C1 segment of cervical spinal cord (tissue), 14 donors: Measurements from ENCODE around the gene CENPT.
A peak's percentile ranks its signal among the peaks of the same experiment; 100 is the strongest.
"Not testable (repeated sequence)": the region's sequence is repeated elsewhere in the genome, so short reads cannot be mapped to it uniquely, and the experiment has no call there.

Source experiments
- DNase-seq, 14 donors: peaks; one replicate each; lab custom pipeline; 2025; lab: John Stamatoyannopoulos, UW

CENPT gene

GRCh38 chr16:67848118-67848517 is 625 bp upstream of the CENPT start:
- DNase-seq, result no peak

GRCh38 chr16:67846320-67847063 is 1.0 kb downstream of the CENPT start, which contains the start of gene NUTF2:
TSS of gene NUTF2 (plus strand) at chr16:67846933. CDS start at chr16:67865131, 18,198 bp downstream.
- DNase-seq, result peak; percentile 85 to 96 (median 92)

- DNase-seq, result no peak
These were observed 1.5 kb downstream of the CENPT start for GRCh38 chr16:67846063-67846319.

- DNase-seq, result no peak
These were observed 2.0 kb downstream of the CENPT start for GRCh38 chr16:67845291-67846062.

GRCh38 chr16:67844497-67844896 is 3.0 kb downstream of the CENPT start:
- no peak for DNase-seq

- DNase-seq, result peak in 3 of 14 donors; percentile 35 to 49 (median 44)
These were observed 4.1 kb downstream of the CENPT start for GRCh38 chr16:67843343-67843765.

GRCh38 chr16:67842509-67843342 is 4.8 kb downstream of the CENPT start:
- peak in 12 of 14 donors; percentile 10 to 76 (median 62) for DNase-seq

GRCh38 chr16:67841816-67842508 is 5.5 kb downstream of the CENPT start, which contains the start of gene THAP11:
TSS of gene THAP11 (plus strand) at chr16:67842320. CDS start at chr16:67842555, 235 bp downstream.
- peak; percentile 68 to 100 (median 94) for DNase-seq

- DNase-seq, result no peak
These were observed 6.2 kb downstream of the CENPT start for GRCh38 chr16:67841198-67841815.

GRCh38 chr16:67837811-67838210 is 9.7 kb downstream of the CENPT start:
- DNase-seq, result no peak

- DNase-seq, result not testable (repeated sequence)
These were observed 10.3 kb downstream of the CENPT start for GRCh38 chr16:67837190-67837589.

GRCh38 chr16:67834242-67834614 is 13.3 kb downstream of the CENPT start:
- no peak for DNase-seq

GRCh38 chr16:67833415-67834241 is 13.9 kb downstream of the CENPT start:
- DNase-seq, result peak; percentile 41 to 89 (median 84)

GRCh38 chr16:67833030-67833414 is 14.5 kb downstream of the CENPT start:
- no peak for DNase-seq

- DNase-seq, result no peak
These were observed 18.8 kb downstream of the CENPT start for GRCh38 chr16:67828651-67829050.

- no peak for DNase-seq
These were observed 21.6 kb downstream of the CENPT start for GRCh38 chr16:67825906-67826305.

GRCh38 chr16:67825119-67825518 is 22.4 kb downstream of the CENPT start:
- DNase-seq, result no peak

- DNase-seq, result no peak
These were observed 25.0 kb downstream of the CENPT start for GRCh38 chr16:67822511-67822910.

- no peak for DNase-seq
These were observed 26.8 kb downstream of the CENPT start for GRCh38 chr16:67820608-67821259.

- no peak for DNase-seq
These were observed 32.9 kb downstream of the CENPT start for GRCh38 chr16:67814567-67814966.
